AG09309 (cell line): Measurements from ENCODE around the gene CAMKK1.
"Not testable (repeated sequence)": the region's sequence is repeated elsewhere in the genome, so short reads cannot be mapped to it uniquely, and the experiment has no call there.

Experiments used
- DNase-seq: peaks from one replicate; pipeline ENCODE4 v3.0.0-alpha.2; 2010; ENCODE audit warnings: low read depth
- H3K4me3 ChIP-seq: 2 replicates; pipeline ENCODE4 v1.5.1; 2011; ENCODE audit warnings: mild to moderate bottlenecking, low read depth, low read length, moderate library complexity; ENCODE audit not compliant: control insufficient read depth
- CTCF ChIP-seq: IDR thresholded peaks from 2 replicates; pipeline ENCODE4 v1.5.1; 2011; ENCODE audit warnings: mild to moderate bottlenecking, low read depth, low read length, inconsistent platforms; ENCODE audit not compliant: insufficient read depth, control insufficient read depth; ENCODE audit errors: missing control alignments

Gene CAMKK1

GRCh38 chr17:3861761-3862681 is 30.8 kb downstream of the CAMKK1 start:
- H3K4me3 ChIP-seq = no peak overlapping the region
- DNase-seq = no peak
- TF ChIP-seq CTCF = no peak

GRCh38 chr17:3860939-3861700 is 31.7 kb downstream of the CAMKK1 start:
- no peak overlapping the region for H3K4me3 ChIP-seq
- DNase-seq = no peak
- TF ChIP-seq CTCF = no peak

GRCh38 chr17:3859940-3860339 is 32.9 kb downstream of the CAMKK1 start:
- H3K4me3 ChIP-seq = no peak overlapping the region
- no peak for TF ChIP-seq CTCF
- DNase-seq = no peak

- no peak for DNase-seq
- TF ChIP-seq CTCF = no peak
- no peak overlapping the region for H3K4me3 ChIP-seq
These were observed 35.4 kb downstream of the CAMKK1 start for GRCh38 chr17:3857261-3858105.

GRCh38 chr17:3854204-3854603 is 38.6 kb downstream of the CAMKK1 start:
- H3K4me3 ChIP-seq, DNase-seq: not testable (repeated sequence)

GRCh38 chr17:3852561-3852960 is 40.3 kb downstream of the CAMKK1 start:
- DNase-seq = no peak
- no peak for TF ChIP-seq CTCF
- no peak overlapping the region for H3K4me3 ChIP-seq
